ENCODE measurements around the gene GRIK2. TPM values are rescaled to one million over a fixed set of nuclear protein-coding genes. Genes with fewer than 3 reads are reported as not detected.

The GRIK2 gene
- total RNA-seq, 1 donor from 2014 or later = 0.86 TPM

DNA sequence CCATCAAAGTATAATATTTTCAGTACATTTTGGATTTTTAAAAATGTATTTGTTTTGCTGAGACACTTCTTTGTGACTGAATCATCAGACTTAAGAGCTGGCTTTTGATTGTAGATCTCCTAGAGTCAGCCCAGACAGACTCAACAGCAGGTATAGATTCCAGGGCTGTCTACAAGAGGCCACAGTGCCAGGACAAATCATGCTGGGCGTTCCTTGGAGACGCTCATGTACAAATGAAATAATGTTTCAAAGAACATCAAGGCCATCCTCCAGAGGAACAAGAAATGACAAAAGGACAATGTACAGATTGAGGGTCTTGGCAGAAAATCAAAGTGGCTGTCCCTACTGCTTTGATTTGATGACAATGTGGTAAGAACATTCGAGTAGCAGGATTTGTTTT lies 369.3 kb downstream of the GRIK2 start:
- TF ChIP-seq, protein P1, sequence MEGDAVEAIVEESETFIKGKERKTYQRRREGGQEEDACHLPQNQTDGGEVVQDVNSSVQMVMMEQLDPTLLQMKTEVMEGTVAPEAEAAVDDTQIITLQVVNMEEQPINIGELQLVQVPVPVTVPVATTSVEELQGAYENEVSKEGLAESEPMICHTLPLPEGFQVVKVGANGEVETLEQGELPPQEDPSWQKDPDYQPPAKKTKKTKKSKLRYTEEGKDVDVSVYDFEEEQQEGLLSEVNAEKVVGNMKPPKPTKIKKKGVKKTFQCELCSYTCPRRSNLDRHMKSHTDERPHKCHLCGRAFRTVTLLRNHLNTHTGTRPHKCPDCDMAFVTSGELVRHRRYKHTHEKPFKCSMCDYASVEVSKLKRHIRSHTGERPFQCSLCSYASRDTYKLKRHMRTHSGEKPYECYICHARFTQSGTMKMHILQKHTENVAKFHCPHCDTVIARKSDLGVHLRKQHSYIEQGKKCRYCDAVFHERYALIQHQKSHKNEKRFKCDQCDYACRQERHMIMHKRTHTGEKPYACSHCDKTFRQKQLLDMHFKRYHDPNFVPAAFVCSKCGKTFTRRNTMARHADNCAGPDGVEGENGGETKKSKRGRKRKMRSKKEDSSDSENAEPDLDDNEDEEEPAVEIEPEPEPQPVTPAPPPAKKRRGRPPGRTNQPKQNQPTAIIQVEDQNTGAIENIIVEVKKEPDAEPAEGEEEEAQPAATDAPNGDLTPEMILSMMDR (conservative IDR thresholded peaks at IDR 0.05; ENCODE audit: low read depth, low read length) = no peak
- H3K4me3 ChIP-seq (ENCODE audit: low read depth, low read length) = no peak overlapping the region
- no peak for DNase-seq (ENCODE audit: low read depth)

DNA sequence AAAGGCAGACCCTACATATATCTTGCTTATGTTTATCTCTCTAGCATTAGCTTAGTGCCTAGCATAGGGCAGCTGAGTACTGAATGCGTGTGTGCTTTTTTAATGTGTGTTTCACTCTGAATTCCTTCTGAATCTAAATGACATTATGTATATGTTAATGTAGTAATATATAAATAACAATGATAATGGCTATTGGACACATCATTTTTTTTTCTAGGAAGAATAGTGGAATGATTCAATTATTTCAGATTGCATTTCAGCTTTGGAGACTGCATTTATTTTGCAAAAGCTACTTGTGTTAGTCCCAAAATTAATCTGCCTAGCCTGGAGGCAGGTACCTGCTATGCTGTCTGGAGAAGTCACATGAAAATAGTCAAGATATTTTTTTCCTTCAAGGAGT lies 371.8 kb downstream of the GRIK2 start:
- TF ChIP-seq, protein P1 (conservative IDR thresholded peaks at IDR 0.05; ENCODE audit: low read depth, low read length) = no peak
- DNase-seq (ENCODE audit: low read depth) = no peak

DNA sequence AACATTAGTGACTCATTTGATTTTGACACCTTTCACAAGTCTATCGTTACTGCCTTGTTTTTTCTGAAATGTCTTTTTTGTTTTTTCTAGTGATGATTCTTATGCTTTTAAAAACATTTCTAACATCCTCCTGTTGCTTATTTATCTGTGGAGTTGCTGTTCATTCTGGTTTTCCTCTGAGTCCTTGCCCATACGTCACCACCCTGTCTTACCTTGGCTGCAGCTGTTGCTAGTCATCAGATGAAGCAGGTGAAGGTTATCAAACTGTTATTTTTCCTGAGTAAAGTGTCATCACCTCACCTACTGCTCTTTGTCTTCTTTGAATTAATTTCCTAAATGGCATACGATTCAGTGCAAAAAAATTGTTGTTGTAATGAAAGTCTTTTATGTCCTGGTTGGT lies 376.6 kb downstream of the GRIK2 start:
- TF ChIP-seq, protein P1 (conservative IDR thresholded peaks at IDR 0.05; ENCODE audit: low read depth, low read length) = no peak
- no peak overlapping the region for H3K4me3 ChIP-seq (ENCODE audit: low read depth, low read length)
- no peak for DNase-seq (ENCODE audit: low read depth)

More for the DNA sequence above, 371.8 kb downstream of the GRIK2 start:
- H3K4me3 ChIP-seq (ENCODE audit: low read depth, low read length) = no peak overlapping the region

DNA sequence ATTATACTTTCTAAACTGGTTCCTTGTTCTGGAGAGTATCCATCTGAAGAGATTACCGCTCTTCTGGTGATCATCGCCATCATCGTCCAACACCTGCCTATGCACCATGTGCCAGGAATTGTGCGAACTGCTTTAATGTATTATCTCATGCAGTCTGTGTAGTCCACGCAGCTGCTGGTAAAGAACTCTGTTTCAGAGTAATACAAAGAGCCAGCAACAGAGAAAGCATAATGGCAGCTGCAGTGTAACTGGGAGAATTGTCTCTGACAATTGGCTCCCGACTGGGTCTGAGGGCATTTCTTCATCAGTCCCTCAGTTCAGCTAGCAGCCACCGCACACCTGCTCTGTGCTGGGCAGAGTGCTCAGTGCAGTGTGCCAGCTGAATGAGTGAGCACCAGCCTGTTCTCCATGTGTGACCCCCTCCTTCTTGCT lies 383.4 kb downstream of the GRIK2 start:
- no peak overlapping the region for H3K4me3 ChIP-seq (ENCODE audit: low read depth, low read length)
- no peak for DNase-seq (ENCODE audit: low read depth)
- TF ChIP-seq, protein P1 (conservative IDR thresholded peaks at IDR 0.05; ENCODE audit: low read depth, low read length) = no peak

DNA sequence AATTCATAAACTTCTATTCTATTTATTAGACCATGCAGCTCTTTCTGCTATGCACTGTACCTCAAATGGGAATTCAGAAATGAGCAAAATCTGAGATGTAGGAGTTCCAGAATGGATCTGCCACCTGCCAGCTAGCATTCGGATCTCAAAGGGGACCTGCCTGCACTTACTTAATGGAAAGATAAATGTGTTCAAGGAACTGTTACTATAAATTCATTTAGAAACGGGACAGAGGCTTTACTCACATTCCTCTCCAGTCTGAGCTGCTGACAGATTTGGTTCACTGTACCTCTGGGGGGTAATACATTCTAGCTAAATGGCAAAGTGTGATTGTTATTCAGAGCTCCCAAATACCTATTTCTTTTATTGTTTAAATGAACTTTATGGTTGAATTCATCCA lies 384.1 kb downstream of the GRIK2 start:
- DNase-seq (ENCODE audit: low read depth) = no peak
- TF ChIP-seq, protein P1 (conservative IDR thresholded peaks at IDR 0.05; ENCODE audit: low read depth, low read length) = no peak
- no peak overlapping the region for H3K4me3 ChIP-seq (ENCODE audit: low read depth, low read length)

DNA sequence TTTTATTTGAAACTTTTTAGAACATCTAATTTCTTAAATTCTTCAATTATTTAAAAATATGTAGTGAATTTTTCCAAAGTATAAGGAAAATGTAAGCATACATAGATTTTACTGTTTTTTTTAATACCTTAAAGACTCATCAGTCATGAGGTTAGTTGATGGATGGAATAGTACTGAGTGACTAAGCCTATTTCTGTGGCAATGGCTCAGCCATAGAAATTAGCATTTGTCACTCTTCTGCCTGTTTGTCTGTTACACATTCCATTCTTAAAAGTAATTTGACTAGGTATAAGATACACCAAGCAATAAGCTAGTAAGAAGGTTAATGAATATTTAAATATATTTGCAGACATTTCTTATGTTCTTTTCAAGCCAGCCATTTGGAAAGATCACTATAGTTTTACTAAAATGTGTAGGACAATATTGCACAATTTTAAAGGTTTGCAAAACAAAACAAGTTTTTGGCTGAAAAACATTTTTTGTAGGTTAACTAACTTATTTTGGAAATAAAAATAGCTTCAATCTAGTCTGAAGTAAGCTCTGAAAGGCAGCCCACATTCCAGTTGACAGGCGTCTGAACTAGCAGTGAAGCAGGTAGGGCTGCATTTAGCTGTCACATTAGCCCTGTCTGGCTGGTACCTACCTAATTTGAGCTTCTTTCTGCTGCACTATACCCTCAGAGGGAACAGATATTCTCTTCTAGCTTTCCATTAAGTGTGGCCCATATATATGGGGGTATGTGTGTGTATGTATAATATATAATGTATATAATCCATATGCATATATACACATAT lies 385.7 kb downstream of the GRIK2 start:
- DNase-seq (ENCODE audit: low read depth) = no peak
- TF ChIP-seq, protein P1 (conservative IDR thresholded peaks at IDR 0.05; ENCODE audit: low read depth, low read length) = no peak
- H3K4me3 ChIP-seq (ENCODE audit: low read depth, low read length) = no peak overlapping the region

DNA sequence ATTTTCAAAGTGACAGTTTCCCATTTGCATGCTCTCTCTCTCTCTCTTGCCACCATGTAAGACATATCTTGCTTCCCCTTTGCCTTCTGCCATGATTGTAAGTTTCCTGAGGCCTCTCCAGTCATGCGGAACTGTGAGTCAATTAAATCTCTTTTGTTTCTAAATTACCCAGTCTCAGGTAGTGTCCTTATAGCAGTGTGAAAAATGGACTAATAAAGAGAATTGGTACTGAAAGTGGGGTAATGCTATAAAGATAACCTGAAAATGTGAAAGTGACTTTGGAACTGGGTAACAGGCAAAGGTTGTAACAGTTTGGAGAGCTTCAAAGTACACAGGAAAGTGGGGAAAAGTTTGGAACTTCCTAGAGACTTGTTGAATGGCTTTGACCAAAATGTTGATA lies 389.8 kb downstream of the GRIK2 start:
- TF ChIP-seq, protein P1 (conservative IDR thresholded peaks at IDR 0.05; ENCODE audit: low read depth, low read length) = no peak

More for the DNA sequence above, 389.8 kb downstream of the GRIK2 start:
- H3K4me3 ChIP-seq (ENCODE audit: low read depth, low read length) = no peak overlapping the region
- no peak for DNase-seq (ENCODE audit: low read depth)

Measured in epithelial cell of proximal tubule (primary cell).